Right lobe of liver (tissue), 6 donors: ENCODE results near the gene UGP2. TPM values are rescaled to one million over a fixed set of nuclear protein-coding genes. Genes with fewer than 3 reads are reported as not detected.

ENCODE experiments used
- ATAC-seq, 4 donors: fragments of 200-7000 bp; cut with Tn5 transposase; one replicate each; pipeline ENCODE4 v1.9.1; 2020; ENCODE audit warnings: mild to moderate bottlenecking in 4 of 4, moderate library complexity in 4 of 4
- DNase-seq, 3 donors: peaks; one replicate each; pipeline ENCODE4 v3.0.0-alpha.2; 2020
- H3K27ac ChIP-seq, 3 donors: fragments of 200-600 bp; one replicate each; pipeline ENCODE4 v1.8.0; 2022
- H3K27me3 ChIP-seq, 2 donors: fragments of 200-600 bp; one replicate each; pipeline ENCODE4 v1.8.0; 2022
- H3K36me3 ChIP-seq, 4 donors: fragments of 200-600 bp; sonication (generic) in 1 of 4; one replicate each; pipeline versions ENCODE4 v1.5.1 to v1.8.0; 2017 to 2022; ENCODE audit warnings: control low read depth in 1 of 4
- H3K4me1 ChIP-seq, 4 donors: fragments of 200-600 bp; sonication (generic) in 1 of 4; one replicate each; pipeline versions ENCODE4 v1.5.1 to v1.8.0; 2017 to 2022; ENCODE audit warnings: control low read depth in 1 of 4
- H3K4me3 ChIP-seq, 3 donors: fragments of 200-600 bp; one replicate each; pipeline ENCODE4 v1.8.0; 2022
- H3K9me3 ChIP-seq, 4 donors: fragments of 200-600 bp; sonication (generic) in 1 of 4; one replicate each; pipeline versions ENCODE4 v1.5.1 to v1.8.0; 2017 to 2022; ENCODE audit warnings: control low read depth in 1 of 4
- CTCF ChIP-seq, 4 donors: fragments of 200-600 bp in 3 of 4; fragments of 450-650 bp in 1 of 4; IDR thresholded peaks; one replicate each; pipeline versions ENCODE4 v1.5.1 to v1.8.0; 2016 to 2022; ENCODE audit warnings: antibody characterized with exemption in 4 of 4, mild to moderate bottlenecking in 2 of 4
- POLR2A ChIP-seq: fragments of 450-650 bp; IDR thresholded peaks from one replicate; pipeline ENCODE4 v1.6.1; 2017; ENCODE audit warnings: antibody characterized with exemption, mild to moderate bottlenecking
- WGBS: methylation state at CpG from one replicate; pipeline ENCODE4 v1.1.6; 2018; ENCODE audit warnings: low coverage, low lambda C conversion rate; ENCODE audit not compliant: insufficient coverage; ENCODE audit errors: missing lambda C conversion rate; 5-methylcytosine and 5-hydroxymethylcytosine counted together
- intact Hi-C, 2 donors: fragments of 100-400 bp; cut with DNase I; formaldehyde crosslinking; loops; one replicate each; pipeline versions ENCODE4 v1.11.2 to v1.14.1; 2022
- total RNA-seq, 6 experiments: library from RNA; depleted of rRNA in 2 of 6; stranded (reverse); fragments of >200 nt in 2 of 6; fragmentation: NEBNext Ultra II Directional in 3 of 6; extraction: Animal tissue kit (Norgen Biotek cat#: 25700) in 3 of 6; gene quantifications; one replicate each; pipeline versions ENCODE4 v1.1.0 to v1.2.4, GENCODE V29; 2016 to 2023
- donor health status: DM: no; HTN: yes; CAD: no.
- donor health status: DM: no; HTN: no; CAD: no.
- donor health status: DM: no; HTN: no; CAD: no.
- donor health status: DM: no; HTN: yes; CAD: no.
- donor health status: DM: no; HTN: yes; CAD: no.

The UGP2 gene
- total RNA-seq, 6 experiments from 2014 or later: 276 to 691 (median 425) TPM

GRCh38 chr2:63880625-63881024 is 38.9 kb downstream of the UGP2 start:
- Histone ChIP-seq H3K9me3 (no peaks in the 10 kb centered on the region), H3K36me3 (peaks cover under 1 to 84% (median 34%) of the 10 kb centered on the region in 4 donors), H3K27ac (no peak overlapping the region), H3K27me3 (no peaks in the 10 kb centered on the region), H3K4me1 (peaks cover 0 to 6% (median 2%) of the 10 kb centered on the region in 4 donors), H3K4me3 (no peak overlapping the region)
- TF ChIP-seq CTCF (IDR thresholded peaks at IDR 0.05) (no peak), POLR2A (no peak)
- intact Hi-C loops: loop anchor here in 1 of 2 donors (10.0 kb wide), 1 partner anchor 186 kb away; no protein-coding TSS in a partner anchor
- 71% methylated on average over 1 of the region's 4 CpGs for WGBS
- DNase-seq: no peak
- ATAC-seq: peak in 1 of 4 donors; percentile 13

GRCh38 chr2:63881205-63881604 is 39.5 kb downstream of the UGP2 start:
- Histone ChIP-seq H3K27me3 (no peaks in the 10 kb centered on the region), H3K9me3 (no peaks in the 10 kb centered on the region), H3K4me3 (no peak overlapping the region), H3K36me3 (peaks cover 3 to 87% (median 37%) of the 10 kb centered on the region in 4 donors), H3K4me1 (peaks cover 0 to 6% (median 2%) of the 10 kb centered on the region in 4 donors), H3K27ac (no peak overlapping the region)
- ATAC-seq (peak in 2 of 4 donors; percentile 5 to 21), DNase-seq (no peak)
- intact Hi-C loops: loop anchor here in 1 of 2 donors (10.0 kb wide), 1 partner anchor 186 kb away; no protein-coding TSS in a partner anchor
- TF ChIP-seq POLR2A: no peak
- TF ChIP-seq CTCF (IDR thresholded peaks at IDR 0.05): no peak
- WGBS: 57% methylated on average over 2 of the region's 2 CpGs

GRCh38 chr2:63882395-63883105 is 40.9 kb downstream of the UGP2 start:
- 74% methylated on average over 3 of the region's 3 CpGs for WGBS
- Histone ChIP-seq H3K36me3 (peaks cover 3 to 89% (median 43%) of the 10 kb centered on the region in 4 donors), H3K4me3 (no peak overlapping the region), H3K4me1 (peaks cover 0 to 4% (median 0%) of the 10 kb centered on the region in 4 donors), H3K27me3 (no peaks in the 10 kb centered on the region), H3K27ac (no peak overlapping the region), H3K9me3 (no peaks in the 10 kb centered on the region)
- intact Hi-C loops: loop anchor here in 1 of 2 donors (10.0 kb wide), 1 partner anchor 188 kb away; no protein-coding TSS in a partner anchor
- no peak for DNase-seq
- TF ChIP-seq CTCF (IDR thresholded peaks at IDR 0.05) (no peak), POLR2A (no peak)
- no peak for ATAC-seq

DNA sequence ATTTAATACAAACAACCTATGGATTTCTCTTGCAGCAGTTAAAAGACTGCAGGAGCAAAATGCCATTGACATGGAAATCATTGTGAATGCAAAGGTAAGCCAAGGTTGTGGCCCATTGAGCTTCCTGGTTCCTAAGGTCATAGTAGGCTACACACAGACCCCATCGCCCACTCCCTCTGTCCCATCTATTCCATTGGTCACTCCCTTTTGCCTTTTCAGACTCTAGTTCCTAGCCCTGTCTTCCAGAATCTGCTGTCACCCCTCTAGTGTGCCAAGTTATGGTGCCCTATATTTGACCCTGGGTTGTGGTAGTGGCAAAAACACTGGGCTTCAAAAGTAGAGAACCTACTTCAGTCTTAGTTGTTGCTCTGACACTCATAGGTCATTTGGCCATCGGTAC is 44.7 kb downstream of the UGP2 start:
- intact Hi-C loops: loop anchor here in 1 of 2 donors (10.0 kb wide), 1 partner anchor 192 kb away; no protein-coding TSS in a partner anchor
- TF ChIP-seq CTCF (IDR thresholded peaks at IDR 0.05): no peak
- TF ChIP-seq POLR2A: no peak

More for the DNA sequence above, 44.7 kb downstream of the UGP2 start:
- Histone ChIP-seq H3K27ac (no peak overlapping the region), H3K36me3 (peaks cover 10 to 99% (median 54%) of the 10 kb centered on the region in 4 donors), H3K4me1 (no peaks in the 10 kb centered on the region), H3K9me3 (no peaks in the 10 kb centered on the region), H3K27me3 (no peaks in the 10 kb centered on the region), H3K4me3 (no peak overlapping the region)
- DNase-seq (no peak), ATAC-seq (peak in 1 of 4 donors; percentile 15)
- WGBS: 100% methylated on average over 2 of the region's 2 CpGs
